H9 (cell line): ENCODE data around the gene ALKBH7. TPM values are rescaled to one million over a fixed set of nuclear protein-coding genes. Genes with fewer than 3 reads are reported as not detected.

Experiments
- DNase-seq: peaks from one replicate; pipeline ENCODE4 v3.0.0-alpha.2; 2017
- H2AFZ ChIP-seq: one replicate; pipeline ENCODE4 v1.6.1; 2013; ENCODE audit warnings: mild to moderate bottlenecking, low read length, control low read depth, moderate library complexity
- H2AK5ac ChIP-seq: 2 replicates; pipeline ENCODE4 v1.6.1; 2013; ENCODE audit warnings: low read length, control low read depth, mixed read lengths; ENCODE audit not compliant: insufficient read length
- H2BK120ac ChIP-seq: one replicate; pipeline ENCODE4 v1.6.1; 2013; ENCODE audit warnings: low read depth, mild to moderate bottlenecking, low read length, control low read depth, inconsistent platforms; ENCODE audit not compliant: poor library complexity, severe bottlenecking
- H2BK12ac ChIP-seq: 2 replicates; pipeline ENCODE4 v1.6.1; 2013; ENCODE audit warnings: low read length, control low read depth, mixed read lengths, low read depth; ENCODE audit not compliant: insufficient read length
- H2BK15ac ChIP-seq: 2 replicates; pipeline ENCODE4 v1.6.1; 2013; ENCODE audit warnings: low read depth, low read length, control low read depth
- H2BK20ac ChIP-seq: one replicate; pipeline ENCODE4 v1.6.1; 2013; ENCODE audit warnings: low read depth, mild to moderate bottlenecking, low read length, control low read depth, inconsistent platforms; ENCODE audit not compliant: poor library complexity, severe bottlenecking
- H2BK5ac ChIP-seq: 2 replicates; pipeline ENCODE4 v1.6.1; 2013; ENCODE audit warnings: low read length, control low read depth, mixed read lengths; ENCODE audit not compliant: insufficient read length
- H3K14ac ChIP-seq: 2 replicates; pipeline ENCODE4 v1.6.1; 2013; ENCODE audit warnings: low read length, control low read depth; ENCODE audit not compliant: insufficient read depth
- H3K18ac ChIP-seq: 2 replicates; pipeline ENCODE4 v1.6.1; 2013; ENCODE audit warnings: low read depth, mild to moderate bottlenecking, mixed read lengths, low read length, control low read depth; ENCODE audit not compliant: insufficient read length
- H3K23ac ChIP-seq: 2 replicates; pipeline ENCODE4 v1.6.1; 2013; ENCODE audit warnings: low read length, control low read depth, mixed read lengths, low read depth; ENCODE audit not compliant: insufficient read length
- H3K23me2 ChIP-seq: 2 replicates; pipeline ENCODE4 v1.6.1; 2013; ENCODE audit warnings: low read depth, mild to moderate bottlenecking, mixed read lengths, low read length, control low read depth; ENCODE audit not compliant: insufficient read length, poor library complexity, severe bottlenecking
- H3K27ac ChIP-seq: 2 replicates; pipeline ENCODE4 v1.5.1; 2013; ENCODE audit warnings: low read length, control low read depth, mixed read lengths, low read depth; ENCODE audit not compliant: insufficient read length
- H3K27me3 ChIP-seq: 2 replicates; pipeline ENCODE4 v1.6.1; 2013; ENCODE audit warnings: low read length, control low read depth, inconsistent platforms; ENCODE audit not compliant: insufficient read depth
- H3K4ac ChIP-seq: 2 replicates; pipeline ENCODE4 v1.6.1; 2013; ENCODE audit warnings: low read depth, mild to moderate bottlenecking, control low read depth, inconsistent platforms, low read length, moderate library complexity
- H3K4me1 ChIP-seq: 2 replicates; pipeline ENCODE4 v1.6.1; 2013; ENCODE audit warnings: low read length, control low read depth, inconsistent platforms; ENCODE audit not compliant: insufficient read depth
- H3K4me2 ChIP-seq: 2 replicates; pipeline ENCODE4 v1.6.1; 2013; ENCODE audit warnings: low read length, control low read depth, mixed read lengths; ENCODE audit not compliant: insufficient read length, insufficient read depth
- H3K56ac ChIP-seq: 2 replicates; pipeline ENCODE4 v1.6.1; 2013; ENCODE audit warnings: low read depth, mild to moderate bottlenecking, mixed read lengths, low read length, control low read depth; ENCODE audit not compliant: insufficient read length
- H3K79me1 ChIP-seq: 2 replicates; pipeline ENCODE4 v1.6.1; 2013; ENCODE audit warnings: low read depth, mild to moderate bottlenecking, moderate library complexity, low read length, control low read depth, inconsistent platforms; ENCODE audit not compliant: insufficient read depth, poor library complexity, severe bottlenecking
- H3K79me2 ChIP-seq: 2 replicates; pipeline ENCODE4 v1.6.1; 2013; ENCODE audit warnings: low read length, control low read depth, inconsistent platforms; ENCODE audit not compliant: insufficient read depth
- H3K9ac ChIP-seq: 2 replicates; pipeline ENCODE4 v1.6.1; 2013; ENCODE audit warnings: low read length, control low read depth, mixed read lengths; ENCODE audit not compliant: insufficient read length; ENCODE audit errors: extremely low read depth
- H3K9me3 ChIP-seq: one replicate; pipeline ENCODE4 v1.6.1; 2013; ENCODE audit warnings: low read depth, low read length, inconsistent platforms; ENCODE audit not compliant: control insufficient read depth
- H3T11ph ChIP-seq: one replicate; pipeline ENCODE4 v1.6.1; 2013; ENCODE audit warnings: mild to moderate bottlenecking, low read length, control low read depth, inconsistent platforms
- H4K20me1 ChIP-seq: one replicate; pipeline ENCODE4 v1.6.1; 2013; ENCODE audit not compliant: control insufficient read depth, insufficient read length, insufficient read depth
- H4K5ac ChIP-seq: 2 replicates; pipeline ENCODE4 v1.6.1; 2013; ENCODE audit warnings: low read depth, mild to moderate bottlenecking, mixed read lengths, low read length, control low read depth; ENCODE audit not compliant: insufficient read length
- H4K8ac ChIP-seq: replicated peaks from 2 replicates; pipeline ENCODE4 v1.6.1; 2013; ENCODE audit warnings: low read length, control low read depth, mixed read lengths, low read depth; ENCODE audit not compliant: insufficient read length
- H4K91ac ChIP-seq: 2 replicates; pipeline ENCODE4 v1.6.1; 2013; ENCODE audit warnings: low read depth, mild to moderate bottlenecking, moderate library complexity, mixed read lengths, low read length, control low read depth; ENCODE audit not compliant: insufficient read length
- H3K27ac Mint-ChIP-seq, 3 experiments: 2 replicates in 2 of 3; 3 replicates in 1 of 3; pipeline ENCODE4 v1.8.0; 2020 to 2021; ENCODE audit warnings: mixed read lengths in 3 of 3, mild to moderate bottlenecking in 1 of 3, moderate library complexity in 1 of 3
- H3K27me3 Mint-ChIP-seq: 2 replicates; pipeline ENCODE4 v1.8.0; 2021; ENCODE audit warnings: low read depth, mild to moderate bottlenecking, moderate library complexity, mixed read lengths
- H3K36me3 Mint-ChIP-seq, 3 experiments: 2 replicates in 2 of 3; 3 replicates in 1 of 3; pipeline ENCODE4 v1.8.0; 2020 to 2021; ENCODE audit warnings: low read depth in 3 of 3, mixed read lengths in 3 of 3; ENCODE audit not compliant: insufficient read depth in 1 of 3
- H3K4me1 Mint-ChIP-seq, 2 experiments: 2 replicates each; pipeline ENCODE4 v1.8.0; 2020; ENCODE audit warnings: mixed read lengths in 2 of 2
- H3K4me3 Mint-ChIP-seq, 2 experiments: 2 replicates in 1 of 2; 3 replicates in 1 of 2; pipeline ENCODE4 v1.8.0; 2020 to 2021; ENCODE audit warnings: mild to moderate bottlenecking in 2 of 2, mixed read lengths in 2 of 2, moderate library complexity in 1 of 2
- H3K9me3 Mint-ChIP-seq, 2 experiments: 2 replicates in 1 of 2; 3 replicates in 1 of 2; pipeline ENCODE4 v1.8.0; 2020; ENCODE audit warnings: mild to moderate bottlenecking in 2 of 2, mixed read lengths in 2 of 2, moderate library complexity in 1 of 2
- WGBS: extraction: QIAGEN DNeasy Blood & Tissue Kit; methylation state at CpG from one replicate; pipeline ENCODE4 v1.1.7; 2013; ENCODE audit warnings: missing lambda C conversion rate, low lambda C conversion rate, mixed read lengths; ENCODE audit not compliant: insufficient read length; ENCODE audit errors: extremely low coverage; 5-methylcytosine and 5-hydroxymethylcytosine counted together
- total RNA-seq: library from RNA; stranded (reverse); gene quantifications from 2 replicates; pipeline ENCODE4 v1.2.1, GENCODE V29; 2021
- TF ChIP-seq, protein P1 (sequence below): fragments of 200-600 bp; sonication (generic); conservative IDR thresholded peaks from 3 replicates; pipeline ENCODE4 v1.8.0; 2021; ENCODE audit warnings: antibody characterized with exemption, mild to moderate bottlenecking

The ALKBH7 gene
- total RNA-seq, 1 experiment from 2014 or later, result 85.7 TPM

DNA sequence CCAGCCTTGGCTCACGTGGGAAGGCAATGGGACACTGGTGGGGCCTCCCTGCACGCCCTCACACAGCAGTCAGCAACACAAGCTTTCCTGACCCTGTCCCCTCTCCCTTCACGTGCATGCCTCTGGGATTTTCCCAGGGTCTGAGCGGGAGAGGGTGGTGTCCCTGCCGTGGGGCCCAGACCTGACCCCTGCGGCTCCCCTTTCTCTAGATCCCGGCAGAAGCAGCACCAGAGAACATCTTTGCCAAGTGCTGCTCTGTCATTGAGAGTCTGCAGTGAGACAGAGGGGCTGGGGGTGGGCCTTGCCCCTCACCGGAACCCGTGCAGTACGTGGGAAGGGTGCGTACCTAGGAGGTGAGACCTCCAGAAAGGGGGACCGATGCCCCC lies 39.5 kb downstream of the ALKBH7 start:
- Histone ChIP-seq H3K18ac (no peak overlapping the region), H3K79me2 (no peaks in the 10 kb centered on the region), H3K4me1 (no peaks in the 10 kb centered on the region), H3T11ph (no peak overlapping the region), H2BK20ac (no peak overlapping the region), H2BK120ac (no peak overlapping the region), H4K20me1 (no peaks in the 10 kb centered on the region), H3K9ac (no peak overlapping the region), H3K4me2 (no peak overlapping the region), H3K56ac (no peak overlapping the region), H3K4ac (no peak overlapping the region), H4K8ac (no peak overlapping the region), H3K27ac (no peak overlapping the region), H2BK5ac (no peak overlapping the region), H4K5ac (no peak overlapping the region), H4K91ac (no peak overlapping the region), H3K23ac (no peak overlapping the region), H3K14ac (no peak overlapping the region), H3K79me1 (peaks cover 1% of the 10 kb centered on the region), H2BK12ac (no peak overlapping the region), H3K23me2 (no peaks in the 10 kb centered on the region), H2AK5ac (no peak overlapping the region), H2AFZ (no peak overlapping the region), H3K9me3 (no peaks in the 10 kb centered on the region), H3K27me3 (no peaks in the 10 kb centered on the region), H2BK15ac (no peak overlapping the region)
- Mint-ChIP-seq H3K36me3 (peaks cover 16 to 39% (median 39%) of the 10 kb centered on the region in 3 experiments; a peak in 6 of 7 replicates), H3K4me1 (peaks cover 3 to 21% of the 10 kb centered on the region in 2 experiments), H3K27ac (peak overlapping the region in 2 of 3 experiments; percentile 34 to 62; a peak in 2 of 7 replicates), H3K27me3 (no peaks in the 10 kb centered on the region), H3K9me3 (no peaks in the 10 kb centered on the region; a peak in 1 of 5 replicates), H3K4me3 (no peak overlapping the region)
- TF ChIP-seq, protein P1, sequence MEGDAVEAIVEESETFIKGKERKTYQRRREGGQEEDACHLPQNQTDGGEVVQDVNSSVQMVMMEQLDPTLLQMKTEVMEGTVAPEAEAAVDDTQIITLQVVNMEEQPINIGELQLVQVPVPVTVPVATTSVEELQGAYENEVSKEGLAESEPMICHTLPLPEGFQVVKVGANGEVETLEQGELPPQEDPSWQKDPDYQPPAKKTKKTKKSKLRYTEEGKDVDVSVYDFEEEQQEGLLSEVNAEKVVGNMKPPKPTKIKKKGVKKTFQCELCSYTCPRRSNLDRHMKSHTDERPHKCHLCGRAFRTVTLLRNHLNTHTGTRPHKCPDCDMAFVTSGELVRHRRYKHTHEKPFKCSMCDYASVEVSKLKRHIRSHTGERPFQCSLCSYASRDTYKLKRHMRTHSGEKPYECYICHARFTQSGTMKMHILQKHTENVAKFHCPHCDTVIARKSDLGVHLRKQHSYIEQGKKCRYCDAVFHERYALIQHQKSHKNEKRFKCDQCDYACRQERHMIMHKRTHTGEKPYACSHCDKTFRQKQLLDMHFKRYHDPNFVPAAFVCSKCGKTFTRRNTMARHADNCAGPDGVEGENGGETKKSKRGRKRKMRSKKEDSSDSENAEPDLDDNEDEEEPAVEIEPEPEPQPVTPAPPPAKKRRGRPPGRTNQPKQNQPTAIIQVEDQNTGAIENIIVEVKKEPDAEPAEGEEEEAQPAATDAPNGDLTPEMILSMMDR, result no peak
- no peak for DNase-seq
- WGBS, result no CpG with 5 or more reads among the region's 12 CpGs
